Natural killer cell treated with Interleukin-12 subunit alpha and Interleukin-12 subunit beta and Interleukin-15 and Interleukin-18, amount 100 ng/mL, for 72 hours (primary cell): ENCODE measurements around the gene DIAPH1. TPM values are rescaled to one million over a fixed set of nuclear protein-coding genes. Genes with fewer than 3 reads are reported as not detected.

ENCODE experiments used
- ATAC-seq, 2 donors: fragments of 150-1000 bp; cut with Tn5 transposase in 1 of 2; sonication (Bioruptor Pico), chemical (Tn5 transposase) in 1 of 2; 2 replicates each; pipeline ENCODE4 v1.10.0; 2021
- DNase-seq: peaks from one replicate; pipeline ENCODE4 v3.0.0; 2022; ENCODE audit warnings: low spot score
- H3K27ac Mint-ChIP-seq, 2 donors: 1 replicate in 1 of 2; 2 replicates in 1 of 2; pipeline ENCODE4 v1.8.0; 2022; ENCODE audit warnings: mixed read lengths in 2 of 2, mild to moderate bottlenecking in 1 of 2, moderate library complexity in 1 of 2
- H3K27me3 Mint-ChIP-seq, 2 donors: 1 replicate in 1 of 2; 2 replicates in 1 of 2; pipeline ENCODE4 v1.8.0; 2022; ENCODE audit warnings: mixed read lengths in 2 of 2
- H3K36me3 Mint-ChIP-seq: one replicate; pipeline ENCODE4 v1.8.0; 2022; ENCODE audit warnings: mixed read lengths
- H3K4me1 Mint-ChIP-seq, 2 donors: 1 replicate in 1 of 2; 2 replicates in 1 of 2; pipeline ENCODE4 v1.8.0; 2022; ENCODE audit warnings: low read depth in 2 of 2, mixed read lengths in 2 of 2, mild to moderate bottlenecking in 1 of 2
- H3K4me3 Mint-ChIP-seq: one replicate; pipeline ENCODE4 v1.8.0; 2022; ENCODE audit warnings: mixed read lengths
- H3K9me3 Mint-ChIP-seq: 2 replicates; pipeline ENCODE4 v1.8.0; 2022; ENCODE audit warnings: mixed read lengths
- total RNA-seq, 2 donors: library from RNA; stranded (reverse); gene quantifications; one replicate each; pipeline ENCODE4 v1.2.3, GENCODE V29; 2022

DIAPH1 gene
- total RNA-seq, 2 donors from 2014 or later, result 280 to 289 TPM

DNA sequence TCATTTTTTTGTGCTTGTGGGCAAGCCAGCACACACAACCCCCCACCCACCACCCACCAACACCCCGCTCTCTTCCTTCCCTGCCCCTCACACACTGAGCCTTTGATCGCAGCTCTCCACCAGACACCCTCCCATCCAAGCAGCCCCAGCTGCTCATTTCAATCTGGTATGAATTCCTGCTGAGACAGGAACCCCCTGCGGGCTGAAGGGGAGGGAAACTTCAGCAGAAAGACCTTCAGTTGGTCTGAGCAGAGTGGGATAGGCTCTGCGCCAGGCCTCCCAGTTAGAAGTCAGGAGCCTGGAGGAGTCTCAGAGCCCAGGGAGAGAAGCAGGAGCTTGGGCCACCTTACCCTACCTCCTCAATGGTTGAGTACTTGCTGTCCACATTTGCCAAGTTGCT lies 122.8 kb downstream of the DIAPH1 start:
- Mint-ChIP-seq H3K27ac (no peak overlapping the region), H3K9me3 (no peaks in the 10 kb centered on the region), H3K4me1 (peaks cover 4 to 5% of the 10 kb centered on the region in 2 donors), H3K4me3 (no peak overlapping the region), H3K27me3 (peaks cover 15 to 25% of the 10 kb centered on the region in 2 donors), H3K36me3 (no peaks in the 10 kb centered on the region)
- ATAC-seq (no peak), DNase-seq (no peak)

DNA sequence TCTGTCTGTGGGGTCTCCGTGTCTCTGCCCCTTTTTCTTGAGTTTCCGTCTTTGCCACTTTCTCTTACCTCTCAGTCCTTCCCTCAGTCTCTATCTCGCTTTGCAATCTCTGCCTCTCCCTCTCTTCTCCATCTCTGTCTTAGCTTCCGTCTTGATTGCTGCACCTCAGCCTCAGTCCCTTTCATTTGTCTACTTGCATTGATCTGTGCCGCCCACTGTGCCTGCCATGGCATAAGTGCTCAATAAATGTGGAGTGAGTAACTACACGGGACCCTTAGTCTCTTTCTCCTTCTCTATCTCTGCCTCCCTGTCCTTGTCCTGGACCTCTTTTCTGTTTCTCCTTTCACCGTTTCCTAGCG lies 123.4 kb downstream of the DIAPH1 start:
- Mint-ChIP-seq H3K4me3 (no peak overlapping the region), H3K27ac (no peak overlapping the region), H3K36me3 (no peaks in the 10 kb centered on the region), H3K27me3 (peaks cover 21 to 31% of the 10 kb centered on the region in 2 donors), H3K4me1 (peaks cover 4 to 9% of the 10 kb centered on the region in 2 donors), H3K9me3 (no peaks in the 10 kb centered on the region)
- no peak for ATAC-seq
- DNase-seq, result no peak

DNA sequence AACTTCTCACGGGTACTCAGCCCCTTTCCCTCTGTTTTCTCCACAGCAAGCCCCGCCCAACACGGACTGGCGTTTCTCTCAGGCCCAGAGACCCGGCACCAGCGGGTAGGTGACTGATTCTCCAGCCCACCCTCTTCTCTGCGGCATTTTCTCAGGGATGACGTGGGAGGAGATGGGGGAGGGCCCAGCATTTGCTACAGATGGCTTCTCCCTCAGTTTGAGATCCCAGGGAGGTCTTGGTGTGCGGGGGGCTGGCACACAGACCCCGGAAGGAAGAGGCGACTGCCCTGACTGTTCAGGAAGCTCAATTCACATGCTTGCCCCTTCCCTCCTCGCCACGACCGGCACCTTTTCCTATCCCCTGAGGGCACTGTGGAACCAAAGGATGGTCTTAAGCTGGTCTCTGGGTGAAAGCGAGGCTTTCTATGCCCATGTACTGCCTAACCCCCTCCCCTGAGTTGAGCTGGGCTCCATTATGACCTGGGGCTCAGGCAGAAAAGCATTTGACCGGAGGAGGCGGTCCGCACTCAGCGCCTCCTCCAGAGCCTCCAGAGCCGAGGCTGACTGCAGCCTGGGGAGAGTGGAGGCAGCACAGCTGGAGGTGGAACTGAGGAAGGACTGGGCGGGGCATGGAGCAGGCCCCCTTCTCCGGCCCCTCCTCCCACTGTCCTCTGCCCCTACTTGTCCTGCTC lies 123.9 kb downstream of the DIAPH1 start:
- Mint-ChIP-seq H3K27me3 (peaks cover 24 to 31% of the 10 kb centered on the region in 2 donors), H3K36me3 (no peaks in the 10 kb centered on the region), H3K9me3 (no peaks in the 10 kb centered on the region), H3K4me1 (peaks cover 4 to 9% of the 10 kb centered on the region in 2 donors), H3K27ac (no peak overlapping the region), H3K4me3 (no peak overlapping the region)
- DNase-seq, result no peak
- peak in 1 of 2 donors; percentile 2 for ATAC-seq

DNA sequence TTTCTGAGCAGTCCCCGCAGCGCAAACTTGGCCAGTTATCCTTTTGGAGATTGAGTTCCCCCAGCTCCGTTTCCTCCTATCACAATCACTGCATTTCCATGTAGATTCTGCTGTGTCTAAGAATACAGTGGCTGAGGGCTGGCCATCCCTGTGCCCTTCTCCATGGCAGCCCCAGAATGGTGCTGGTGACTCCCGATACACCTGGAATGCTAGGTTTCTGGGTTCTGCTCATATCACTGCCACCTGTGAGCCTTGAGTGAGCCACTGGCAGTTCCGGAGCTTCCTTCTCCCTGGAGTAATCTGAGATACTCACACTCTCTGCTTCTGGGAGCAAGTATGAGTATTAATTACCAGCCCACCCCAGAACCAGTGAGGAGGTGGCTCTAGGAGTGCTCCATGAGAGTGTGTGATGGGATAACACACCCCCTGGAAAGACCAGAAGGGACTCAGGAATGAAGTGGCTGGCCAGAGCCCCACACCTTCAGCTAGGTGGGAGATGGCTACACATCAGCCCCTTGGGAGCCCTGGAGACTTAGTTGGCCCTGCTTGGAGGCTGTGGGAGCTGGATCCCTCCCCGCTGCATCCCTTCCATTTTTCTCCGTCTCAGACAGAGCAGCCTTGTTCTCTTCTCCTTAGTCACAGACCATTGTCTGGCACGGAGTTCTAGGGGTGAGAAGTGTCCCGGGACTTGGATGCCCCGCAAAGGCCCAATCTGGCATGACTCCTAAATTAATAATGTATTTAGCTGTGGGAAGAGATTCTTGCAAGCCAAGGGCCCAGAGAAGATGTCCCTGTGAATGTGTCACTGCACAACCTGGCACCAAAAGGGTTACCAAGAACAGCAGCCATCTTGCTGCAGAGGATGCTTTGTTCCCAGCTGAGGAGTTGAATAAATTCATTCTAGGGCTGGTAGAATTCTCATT lies 125.0 kb downstream of the DIAPH1 start:
- Mint-ChIP-seq H3K27ac (no peak overlapping the region), H3K36me3 (no peaks in the 10 kb centered on the region), H3K9me3 (no peaks in the 10 kb centered on the region), H3K4me1 (peaks cover 4 to 9% of the 10 kb centered on the region in 2 donors), H3K27me3 (peaks cover 26 to 31% of the 10 kb centered on the region in 2 donors), H3K4me3 (no peak overlapping the region)
- no peak for DNase-seq
- no peak for ATAC-seq

DNA sequence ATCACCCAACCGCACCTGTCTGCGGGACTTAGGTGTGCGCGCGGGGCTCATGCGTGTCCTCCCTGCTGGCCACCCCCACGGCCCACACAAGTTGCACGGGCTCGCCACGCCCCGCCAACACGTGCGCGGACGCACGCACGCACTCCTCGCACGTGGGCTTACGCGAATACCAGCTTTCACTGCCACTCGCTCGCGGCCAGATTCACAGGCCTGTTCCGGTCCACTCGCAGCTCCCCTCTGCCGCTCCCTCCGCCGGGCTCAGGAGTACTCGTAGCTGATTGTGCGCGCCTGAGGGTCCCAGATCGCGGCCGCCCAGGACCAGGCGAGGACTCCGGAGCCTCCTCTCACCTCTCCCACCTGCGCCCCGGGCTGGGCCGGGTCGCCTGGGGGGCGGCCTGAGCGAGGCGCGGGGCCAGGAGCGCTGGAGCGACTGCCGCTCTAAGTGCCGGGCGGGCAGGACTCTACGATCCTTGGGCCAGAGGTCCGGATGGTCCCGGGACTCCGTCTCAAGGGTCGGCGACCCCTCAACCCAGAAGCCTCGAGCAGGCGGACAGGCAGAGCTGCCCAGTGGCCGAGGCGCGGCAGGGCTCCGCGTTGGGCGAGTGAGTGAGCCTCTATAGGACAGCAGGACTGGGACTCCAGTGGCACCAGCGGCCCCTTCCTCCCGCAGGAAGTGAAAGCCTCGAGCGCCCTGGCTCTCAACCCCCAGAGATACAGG lies 126.5 kb downstream of the DIAPH1 start:
- no peak for DNase-seq
- peak; percentile 43 to 68 for ATAC-seq
- H3K27ac Mint-ChIP-seq, result peak overlapping the region in 1 of 2 donors; percentile 59
- H3K36me3 Mint-ChIP-seq, result no peaks in the 10 kb centered on the region
- no peaks in the 10 kb centered on the region for H3K9me3 Mint-ChIP-seq
- H3K4me3 Mint-ChIP-seq, result peak overlapping the region; percentile 79
- peaks cover 32 to 38% of the 10 kb centered on the region in 2 donors for H3K27me3 Mint-ChIP-seq
- H3K4me1 Mint-ChIP-seq, result peaks cover 4 to 9% of the 10 kb centered on the region in 2 donors

DNA sequence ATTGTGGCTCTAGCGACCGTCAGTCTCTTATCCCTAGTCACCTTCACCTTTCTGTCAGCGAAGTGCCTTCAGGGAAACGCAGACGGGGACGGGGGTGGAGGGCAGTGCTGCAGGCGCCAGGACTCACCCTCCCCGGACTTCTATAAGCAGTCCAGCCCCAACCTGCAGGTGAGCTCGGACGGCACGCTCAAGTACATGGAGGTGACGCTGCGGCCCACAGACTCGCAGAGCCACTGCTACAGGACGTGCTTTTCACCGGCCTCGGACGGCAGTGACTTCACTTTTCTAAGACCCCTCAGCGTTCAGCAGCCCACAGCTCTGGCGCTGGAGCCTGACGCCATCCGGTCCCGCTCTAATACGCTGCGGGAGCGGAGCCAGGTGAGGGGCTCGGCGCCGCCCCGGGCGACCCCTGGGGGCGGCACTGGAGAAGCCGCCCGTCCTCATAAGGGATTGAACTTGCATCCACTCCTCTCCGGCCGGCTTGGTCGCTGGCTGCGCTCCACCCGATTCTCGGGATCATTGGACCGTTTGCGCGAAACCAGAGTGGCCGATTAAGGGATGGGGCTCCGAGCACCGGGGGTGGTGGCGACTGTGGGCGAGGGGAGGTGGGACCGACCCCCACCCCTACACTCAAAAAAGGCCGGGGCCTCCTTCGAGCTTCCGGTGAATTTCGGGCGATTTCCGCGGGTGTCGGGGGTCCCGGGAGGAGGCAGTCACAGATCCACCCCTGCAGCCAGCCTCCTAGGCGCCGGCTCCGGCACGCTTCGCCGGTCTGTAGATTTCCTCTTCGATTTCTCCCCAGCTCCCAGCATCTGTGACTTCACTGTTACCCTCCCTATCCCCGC lies 127.3 kb downstream of the DIAPH1 start:
- H3K27me3 Mint-ChIP-seq, result peaks cover 37 to 46% of the 10 kb centered on the region in 2 donors
- H3K27ac Mint-ChIP-seq, result peak overlapping the region in 1 of 2 donors; percentile 59

DNA sequence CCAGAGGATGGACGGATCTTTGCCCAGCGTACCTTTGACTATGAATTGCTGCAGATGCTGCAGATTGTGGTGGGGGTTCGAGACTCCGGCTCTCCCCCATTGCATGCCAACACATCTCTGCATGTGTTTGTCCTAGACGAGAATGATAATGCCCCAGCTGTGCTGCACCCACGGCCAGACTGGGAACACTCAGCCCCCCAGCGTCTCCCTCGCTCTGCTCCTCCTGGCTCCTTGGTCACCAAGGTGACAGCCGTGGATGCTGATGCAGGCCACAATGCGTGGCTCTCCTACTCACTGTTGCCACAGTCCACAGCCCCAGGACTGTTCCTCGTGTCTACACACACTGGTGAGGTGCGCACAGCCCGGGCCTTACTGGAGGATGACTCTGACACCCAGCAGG lies 128.0 kb downstream of the DIAPH1 start:
- Mint-ChIP-seq H3K27me3 (peaks cover 40 to 46% of the 10 kb centered on the region in 2 donors), H3K4me1 (peaks cover 7 to 9% of the 10 kb centered on the region in 2 donors), H3K4me3 (no peak overlapping the region), H3K36me3 (no peaks in the 10 kb centered on the region), H3K9me3 (no peaks in the 10 kb centered on the region), H3K27ac (no peak overlapping the region)
- no peak for DNase-seq
- ATAC-seq, result no peak

More for the DNA sequence above, 127.3 kb downstream of the DIAPH1 start:
- no peaks in the 10 kb centered on the region for H3K36me3 Mint-ChIP-seq
- peaks cover 4 to 9% of the 10 kb centered on the region in 2 donors for H3K4me1 Mint-ChIP-seq
- no peaks in the 10 kb centered on the region for H3K9me3 Mint-ChIP-seq
- H3K4me3 Mint-ChIP-seq, result peak overlapping the region; percentile 79
- no peak for ATAC-seq
- DNase-seq, result no peak

DNA sequence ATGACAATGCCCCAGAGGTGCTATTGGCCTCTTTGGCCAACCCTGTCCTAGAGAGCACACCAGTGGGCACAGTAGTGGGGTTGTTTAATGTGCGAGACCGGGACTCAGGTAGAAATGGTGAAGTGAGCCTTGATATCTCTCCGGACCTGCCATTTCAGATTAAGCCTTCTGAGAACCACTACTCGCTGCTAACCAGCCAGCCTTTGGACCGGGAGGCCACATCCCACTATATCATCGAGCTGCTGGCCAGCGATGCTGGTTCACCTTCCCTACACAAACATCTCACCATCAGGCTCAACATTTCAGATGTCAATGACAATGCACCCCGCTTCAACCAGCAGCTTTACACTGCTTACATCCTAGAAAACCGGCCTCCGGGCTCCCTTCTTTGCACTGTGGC lies 128.5 kb downstream of the DIAPH1 start:
- Mint-ChIP-seq H3K9me3 (no peaks in the 10 kb centered on the region), H3K4me1 (peaks cover 5 to 7% of the 10 kb centered on the region in 2 donors), H3K4me3 (no peak overlapping the region), H3K27ac (no peak overlapping the region), H3K27me3 (peaks cover 37 to 41% of the 10 kb centered on the region in 2 donors), H3K36me3 (no peaks in the 10 kb centered on the region)
- ATAC-seq (no peak), DNase-seq (no peak)

DNA sequence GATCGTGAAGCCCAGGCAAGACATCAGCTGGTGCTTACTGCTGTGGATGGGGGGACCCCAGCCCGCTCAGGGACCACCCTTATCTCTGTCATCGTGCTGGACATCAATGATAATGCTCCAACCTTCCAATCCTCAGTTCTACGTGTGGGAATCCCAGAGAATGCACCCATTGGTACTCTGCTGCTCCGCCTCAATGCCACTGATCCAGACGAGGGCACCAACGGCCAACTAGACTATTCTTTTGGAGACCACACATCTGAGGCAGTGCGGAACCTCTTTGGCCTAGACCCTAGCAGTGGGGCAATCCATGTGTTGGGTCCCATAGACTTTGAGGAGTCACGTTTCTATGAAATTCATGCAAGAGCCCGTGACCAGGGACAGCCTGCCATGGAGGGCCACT lies 129.0 kb downstream of the DIAPH1 start:
- no peak overlapping the region for H3K27ac Mint-ChIP-seq
- peaks cover 4 to 7% of the 10 kb centered on the region in 2 donors for H3K4me1 Mint-ChIP-seq
- no peak for ATAC-seq
- H3K9me3 Mint-ChIP-seq, result no peaks in the 10 kb centered on the region
- H3K4me3 Mint-ChIP-seq, result no peak overlapping the region
- H3K36me3 Mint-ChIP-seq, result no peaks in the 10 kb centered on the region
- H3K27me3 Mint-ChIP-seq, result peaks cover 39% of the 10 kb centered on the region in 2 donors
- no peak for DNase-seq

DNA sequence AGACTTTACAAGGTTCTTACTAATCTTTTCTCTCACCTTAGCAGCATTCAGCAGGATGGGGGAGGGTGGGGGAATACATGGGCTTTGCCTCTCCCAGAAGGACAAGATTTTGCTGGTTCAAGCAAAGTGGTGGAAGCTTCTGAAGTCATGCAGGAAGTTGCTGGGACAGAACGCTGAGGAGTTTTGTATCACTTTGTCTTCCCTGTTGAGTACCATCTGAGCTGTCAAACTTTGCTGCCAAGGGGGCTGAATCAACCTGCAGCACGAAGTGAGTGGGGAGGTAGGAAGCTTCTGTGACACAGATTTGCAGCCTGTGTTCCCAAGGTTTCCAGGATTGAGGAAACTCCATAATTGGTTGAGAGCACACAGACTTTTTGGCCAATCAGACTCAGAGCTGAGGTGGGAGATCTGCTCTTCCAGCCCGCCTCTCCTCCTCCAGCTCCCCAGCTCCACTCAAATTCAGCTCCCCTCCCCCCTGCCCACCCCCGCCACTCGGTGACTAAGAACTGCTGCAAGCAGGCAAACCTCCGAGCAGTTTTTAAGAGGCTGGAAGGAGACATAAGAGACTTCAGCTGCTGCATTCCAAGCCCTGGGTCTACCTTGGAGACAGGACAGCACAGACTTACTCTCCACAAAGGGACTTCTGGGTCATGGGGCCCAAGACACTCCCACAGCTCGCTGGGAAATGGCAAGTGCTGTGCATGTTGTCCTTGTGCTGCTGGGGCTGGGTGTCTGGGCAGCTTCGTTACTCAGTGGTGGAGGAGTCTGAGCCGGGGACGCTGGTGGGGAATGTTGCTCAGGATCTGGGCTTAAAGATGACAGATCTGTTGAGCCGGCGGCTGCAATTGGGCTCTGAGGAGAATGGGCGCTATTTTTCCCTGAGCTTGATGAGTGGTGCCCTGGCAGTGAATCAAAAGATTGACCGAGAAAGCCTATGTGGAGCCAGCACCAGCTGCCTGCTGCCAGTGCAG lies 129.9 kb downstream of the DIAPH1 start, which contains the start of gene PCDHGC5:
TSS of gene PCDHGC5 (plus strand) at position 491 of the 971 bp plus-strand sequence. CDS start at position 651, 160 bp downstream.
- H3K36me3 Mint-ChIP-seq, result no peaks in the 10 kb centered on the region
- H3K27me3 Mint-ChIP-seq, result peaks cover 45 to 48% of the 10 kb centered on the region in 2 donors
- no peaks in the 10 kb centered on the region for H3K9me3 Mint-ChIP-seq
- no peak within 1 kb of the TSS for H3K27ac Mint-ChIP-seq
- ATAC-seq (no peak), DNase-seq (no peak)
- H3K4me3 Mint-ChIP-seq, result no peak within 1 kb of the TSS
- peaks cover 4 to 9% of the 10 kb centered on the region in 2 donors for H3K4me1 Mint-ChIP-seq

DNA sequence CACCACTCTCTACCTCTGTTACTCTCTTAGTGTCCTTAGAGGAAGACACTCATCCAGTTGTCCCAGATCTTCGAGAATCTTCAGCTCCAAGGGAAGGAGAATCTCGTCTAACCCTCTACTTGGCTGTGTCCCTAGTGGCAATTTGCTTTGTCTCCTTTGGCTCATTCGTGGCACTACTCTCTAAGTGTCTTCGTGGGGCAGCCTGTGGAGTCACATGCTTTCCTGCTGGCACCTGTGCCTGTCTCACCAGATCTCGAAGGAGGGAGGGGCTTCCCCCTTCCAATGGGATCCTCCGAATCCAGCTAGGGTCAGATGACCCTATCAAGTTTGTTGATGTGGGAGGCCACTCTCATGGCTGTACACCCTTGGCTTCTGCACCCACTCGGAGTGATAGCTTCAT lies 131.7 kb downstream of the DIAPH1 start:
- DNase-seq, result no peak
- H3K36me3 Mint-ChIP-seq, result no peaks in the 10 kb centered on the region

DNA sequence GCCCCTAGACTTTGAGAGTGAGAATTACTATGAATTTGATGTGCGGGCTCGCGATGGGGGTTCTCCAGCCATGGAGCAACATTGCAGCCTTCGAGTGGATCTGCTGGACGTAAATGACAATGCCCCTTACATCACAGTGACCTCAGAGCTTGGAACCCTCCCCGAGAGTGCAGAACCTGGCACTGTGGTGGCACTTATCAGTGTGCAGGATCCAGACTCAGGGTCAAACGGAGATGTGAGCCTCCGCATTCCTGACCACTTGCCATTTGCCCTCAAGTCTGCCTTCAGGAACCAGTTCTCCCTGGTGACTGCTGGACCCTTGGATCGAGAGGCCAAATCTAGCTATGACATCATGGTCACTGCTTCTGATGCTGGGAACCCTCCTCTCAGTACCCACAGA lies 132.7 kb downstream of the DIAPH1 start:
- Mint-ChIP-seq H3K9me3 (no peaks in the 10 kb centered on the region), H3K4me1 (peaks cover 4 to 10% of the 10 kb centered on the region in 2 donors), H3K27ac (no peak overlapping the region), H3K27me3 (peaks cover 53 to 55% of the 10 kb centered on the region in 2 donors), H3K4me3 (no peak overlapping the region), H3K36me3 (no peaks in the 10 kb centered on the region)
- DNase-seq (no peak), ATAC-seq (no peak)

More for the DNA sequence above, 131.7 kb downstream of the DIAPH1 start:
- Mint-ChIP-seq H3K27me3 (peaks cover 55 to 57% of the 10 kb centered on the region in 2 donors), H3K9me3 (no peaks in the 10 kb centered on the region), H3K4me1 (peaks cover 4 to 12% of the 10 kb centered on the region in 2 donors), H3K4me3 (no peak overlapping the region), H3K27ac (no peak overlapping the region)
- no peak for ATAC-seq
